H9 (cell line): Measurements from ENCODE around the gene LDB2. TPM values are rescaled to one million over a fixed set of nuclear protein-coding genes. Genes with fewer than 3 reads are reported as not detected.

Experiments used
- DNase-seq: peaks from one replicate; pipeline ENCODE4 v3.0.0-alpha.2; 2017
- H2AFZ ChIP-seq: one replicate; pipeline ENCODE4 v1.6.1; 2013; ENCODE audit warnings: mild to moderate bottlenecking, low read length, control low read depth, moderate library complexity
- H2AK5ac ChIP-seq: 2 replicates; pipeline ENCODE4 v1.6.1; 2013; ENCODE audit warnings: low read length, control low read depth, mixed read lengths; ENCODE audit not compliant: insufficient read length
- H2BK120ac ChIP-seq: one replicate; pipeline ENCODE4 v1.6.1; 2013; ENCODE audit warnings: low read depth, mild to moderate bottlenecking, low read length, control low read depth, inconsistent platforms; ENCODE audit not compliant: poor library complexity, severe bottlenecking
- H2BK12ac ChIP-seq: 2 replicates; pipeline ENCODE4 v1.6.1; 2013; ENCODE audit warnings: low read length, control low read depth, mixed read lengths, low read depth; ENCODE audit not compliant: insufficient read length
- H2BK15ac ChIP-seq: 2 replicates; pipeline ENCODE4 v1.6.1; 2013; ENCODE audit warnings: low read depth, low read length, control low read depth
- H2BK20ac ChIP-seq: one replicate; pipeline ENCODE4 v1.6.1; 2013; ENCODE audit warnings: low read depth, mild to moderate bottlenecking, low read length, control low read depth, inconsistent platforms; ENCODE audit not compliant: poor library complexity, severe bottlenecking
- H2BK5ac ChIP-seq: 2 replicates; pipeline ENCODE4 v1.6.1; 2013; ENCODE audit warnings: low read length, control low read depth, mixed read lengths; ENCODE audit not compliant: insufficient read length
- H3K14ac ChIP-seq: 2 replicates; pipeline ENCODE4 v1.6.1; 2013; ENCODE audit warnings: low read length, control low read depth; ENCODE audit not compliant: insufficient read depth
- H3K18ac ChIP-seq: 2 replicates; pipeline ENCODE4 v1.6.1; 2013; ENCODE audit warnings: low read depth, mild to moderate bottlenecking, mixed read lengths, low read length, control low read depth; ENCODE audit not compliant: insufficient read length
- H3K23ac ChIP-seq: 2 replicates; pipeline ENCODE4 v1.6.1; 2013; ENCODE audit warnings: low read length, control low read depth, mixed read lengths, low read depth; ENCODE audit not compliant: insufficient read length
- H3K23me2 ChIP-seq: 2 replicates; pipeline ENCODE4 v1.6.1; 2013; ENCODE audit warnings: low read depth, mild to moderate bottlenecking, mixed read lengths, low read length, control low read depth; ENCODE audit not compliant: insufficient read length, poor library complexity, severe bottlenecking
- H3K27ac ChIP-seq: 2 replicates; pipeline ENCODE4 v1.5.1; 2013; ENCODE audit warnings: low read length, control low read depth, mixed read lengths, low read depth; ENCODE audit not compliant: insufficient read length
- H3K27me3 ChIP-seq: 2 replicates; pipeline ENCODE4 v1.6.1; 2013; ENCODE audit warnings: low read length, control low read depth, inconsistent platforms; ENCODE audit not compliant: insufficient read depth
- H3K4ac ChIP-seq: 2 replicates; pipeline ENCODE4 v1.6.1; 2013; ENCODE audit warnings: low read depth, mild to moderate bottlenecking, control low read depth, inconsistent platforms, low read length, moderate library complexity
- H3K4me1 ChIP-seq: 2 replicates; pipeline ENCODE4 v1.6.1; 2013; ENCODE audit warnings: low read length, control low read depth, inconsistent platforms; ENCODE audit not compliant: insufficient read depth
- H3K4me2 ChIP-seq: 2 replicates; pipeline ENCODE4 v1.6.1; 2013; ENCODE audit warnings: low read length, control low read depth, mixed read lengths; ENCODE audit not compliant: insufficient read length, insufficient read depth
- H3K56ac ChIP-seq: 2 replicates; pipeline ENCODE4 v1.6.1; 2013; ENCODE audit warnings: low read depth, mild to moderate bottlenecking, mixed read lengths, low read length, control low read depth; ENCODE audit not compliant: insufficient read length
- H3K79me1 ChIP-seq: 2 replicates; pipeline ENCODE4 v1.6.1; 2013; ENCODE audit warnings: low read depth, mild to moderate bottlenecking, moderate library complexity, low read length, control low read depth, inconsistent platforms; ENCODE audit not compliant: insufficient read depth, poor library complexity, severe bottlenecking
- H3K79me2 ChIP-seq: 2 replicates; pipeline ENCODE4 v1.6.1; 2013; ENCODE audit warnings: low read length, control low read depth, inconsistent platforms; ENCODE audit not compliant: insufficient read depth
- H3K9ac ChIP-seq: 2 replicates; pipeline ENCODE4 v1.6.1; 2013; ENCODE audit warnings: low read length, control low read depth, mixed read lengths; ENCODE audit not compliant: insufficient read length; ENCODE audit errors: extremely low read depth
- H3K9me3 ChIP-seq: one replicate; pipeline ENCODE4 v1.6.1; 2013; ENCODE audit warnings: low read depth, low read length, inconsistent platforms; ENCODE audit not compliant: control insufficient read depth
- H3T11ph ChIP-seq: one replicate; pipeline ENCODE4 v1.6.1; 2013; ENCODE audit warnings: mild to moderate bottlenecking, low read length, control low read depth, inconsistent platforms
- H4K20me1 ChIP-seq: one replicate; pipeline ENCODE4 v1.6.1; 2013; ENCODE audit not compliant: control insufficient read depth, insufficient read length, insufficient read depth
- H4K5ac ChIP-seq: 2 replicates; pipeline ENCODE4 v1.6.1; 2013; ENCODE audit warnings: low read depth, mild to moderate bottlenecking, mixed read lengths, low read length, control low read depth; ENCODE audit not compliant: insufficient read length
- H4K8ac ChIP-seq: replicated peaks from 2 replicates; pipeline ENCODE4 v1.6.1; 2013; ENCODE audit warnings: low read length, control low read depth, mixed read lengths, low read depth; ENCODE audit not compliant: insufficient read length
- H4K91ac ChIP-seq: 2 replicates; pipeline ENCODE4 v1.6.1; 2013; ENCODE audit warnings: low read depth, mild to moderate bottlenecking, moderate library complexity, mixed read lengths, low read length, control low read depth; ENCODE audit not compliant: insufficient read length
- H3K27ac Mint-ChIP-seq, 3 experiments: 2 replicates in 2 of 3; 3 replicates in 1 of 3; pipeline ENCODE4 v1.8.0; 2020 to 2021; ENCODE audit warnings: mixed read lengths in 3 of 3, mild to moderate bottlenecking in 1 of 3, moderate library complexity in 1 of 3
- H3K27me3 Mint-ChIP-seq: 2 replicates; pipeline ENCODE4 v1.8.0; 2021; ENCODE audit warnings: low read depth, mild to moderate bottlenecking, moderate library complexity, mixed read lengths
- H3K36me3 Mint-ChIP-seq, 3 experiments: 2 replicates in 2 of 3; 3 replicates in 1 of 3; pipeline ENCODE4 v1.8.0; 2020 to 2021; ENCODE audit warnings: low read depth in 3 of 3, mixed read lengths in 3 of 3; ENCODE audit not compliant: insufficient read depth in 1 of 3
- H3K4me1 Mint-ChIP-seq, 2 experiments: 2 replicates each; pipeline ENCODE4 v1.8.0; 2020; ENCODE audit warnings: mixed read lengths in 2 of 2
- H3K4me3 Mint-ChIP-seq, 2 experiments: 2 replicates in 1 of 2; 3 replicates in 1 of 2; pipeline ENCODE4 v1.8.0; 2020 to 2021; ENCODE audit warnings: mild to moderate bottlenecking in 2 of 2, mixed read lengths in 2 of 2, moderate library complexity in 1 of 2
- H3K9me3 Mint-ChIP-seq, 2 experiments: 2 replicates in 1 of 2; 3 replicates in 1 of 2; pipeline ENCODE4 v1.8.0; 2020; ENCODE audit warnings: mild to moderate bottlenecking in 2 of 2, mixed read lengths in 2 of 2, moderate library complexity in 1 of 2
- CTCF ChIP-seq: fragments of 200-600 bp; sonication (generic); conservative IDR thresholded peaks from 3 replicates; pipeline ENCODE4 v1.8.0; 2021; ENCODE audit warnings: antibody characterized with exemption, mild to moderate bottlenecking
- WGBS: extraction: QIAGEN DNeasy Blood & Tissue Kit; methylation state at CpG from one replicate; pipeline ENCODE4 v1.1.7; 2013; ENCODE audit warnings: missing lambda C conversion rate, low lambda C conversion rate, mixed read lengths; ENCODE audit not compliant: insufficient read length; ENCODE audit errors: extremely low coverage; 5-methylcytosine and 5-hydroxymethylcytosine counted together
- total RNA-seq: library from RNA; stranded (reverse); gene quantifications from 2 replicates; pipeline ENCODE4 v1.2.1, GENCODE V29; 2021

LDB2 gene
- total RNA-seq, 1 experiment from 2014 or later, result 22.5 TPM

GRCh38 chr4:16480011-16480410 is 418.4 kb downstream of the LDB2 start:
- Mint-ChIP-seq H3K27me3 (no peaks in the 10 kb centered on the region; the same call in 1 of the 2 replicates), H3K27ac (no peak overlapping the region), H3K4me3 (no peak overlapping the region), H3K36me3 (peaks cover 0 to 4% (median 0%) of the 10 kb centered on the region in 3 experiments; a peak in 1 of 7 replicates), H3K9me3 (peaks cover 3 to 6% of the 10 kb centered on the region in 2 experiments; a peak in 1 of 5 replicates), H3K4me1 (no peaks in the 10 kb centered on the region)
- Histone ChIP-seq H4K91ac (no peak overlapping the region), H3K79me1 (no peaks in the 10 kb centered on the region), H3K9me3 (no peaks in the 10 kb centered on the region), H2BK5ac (no peak overlapping the region), H3T11ph (no peak overlapping the region), H4K20me1 (no peaks in the 10 kb centered on the region), H3K18ac (no peak overlapping the region), H3K4ac (no peak overlapping the region), H2BK15ac (no peak overlapping the region), H3K9ac (no peak overlapping the region), H2AFZ (no peak overlapping the region), H3K4me2 (no peak overlapping the region), H3K27ac (no peak overlapping the region), H3K56ac (no peak overlapping the region), H4K8ac (no peak overlapping the region), H3K23me2 (no peaks in the 10 kb centered on the region), H2BK12ac (no peak overlapping the region), H2BK20ac (no peak overlapping the region), H3K23ac (no peak overlapping the region), H4K5ac (no peak overlapping the region), H3K79me2 (no peaks in the 10 kb centered on the region), H2BK120ac (no peak overlapping the region), H2AK5ac (no peak overlapping the region), H3K27me3 (no peaks in the 10 kb centered on the region), H3K4me1 (no peaks in the 10 kb centered on the region; the same call in 1 of the 2 replicates), H3K14ac (no peak overlapping the region)
- TF ChIP-seq CTCF, result no peak
- DNase-seq, result no peak
- WGBS, result no CpG with 5 or more reads among the region's 2 CpGs
